ENCODE measurements around the gene NLRP6. TPM values are rescaled to one million over a fixed set of nuclear protein-coding genes. Genes with fewer than 3 reads are reported as not detected.

The NLRP6 gene
- polyA plus RNA-seq (2011; rRNA removed): 0.03 TPM in 1 of 2 replicates, not detected in the other
- polyA plus RNA-seq (2012; cell fraction: cytosol; rRNA removed): 0.01 TPM in 1 of 2 replicates, not detected in the other
- 0.02 TPM in 2 replicates for polyA plus RNA-seq (2012; cell fraction: nucleus; rRNA removed)
- polyA plus RNA-seq (2017; fragmentation: RNase III; extraction: RNeasy Plus Mini Kit Qiagen cat#74134 plus additional on column Dnase treatment): not detected in 3 replicates
- polyA minus RNA-seq (2011; rRNA and poly(A)+ RNA removed): not detected in 2 replicates

DNA sequence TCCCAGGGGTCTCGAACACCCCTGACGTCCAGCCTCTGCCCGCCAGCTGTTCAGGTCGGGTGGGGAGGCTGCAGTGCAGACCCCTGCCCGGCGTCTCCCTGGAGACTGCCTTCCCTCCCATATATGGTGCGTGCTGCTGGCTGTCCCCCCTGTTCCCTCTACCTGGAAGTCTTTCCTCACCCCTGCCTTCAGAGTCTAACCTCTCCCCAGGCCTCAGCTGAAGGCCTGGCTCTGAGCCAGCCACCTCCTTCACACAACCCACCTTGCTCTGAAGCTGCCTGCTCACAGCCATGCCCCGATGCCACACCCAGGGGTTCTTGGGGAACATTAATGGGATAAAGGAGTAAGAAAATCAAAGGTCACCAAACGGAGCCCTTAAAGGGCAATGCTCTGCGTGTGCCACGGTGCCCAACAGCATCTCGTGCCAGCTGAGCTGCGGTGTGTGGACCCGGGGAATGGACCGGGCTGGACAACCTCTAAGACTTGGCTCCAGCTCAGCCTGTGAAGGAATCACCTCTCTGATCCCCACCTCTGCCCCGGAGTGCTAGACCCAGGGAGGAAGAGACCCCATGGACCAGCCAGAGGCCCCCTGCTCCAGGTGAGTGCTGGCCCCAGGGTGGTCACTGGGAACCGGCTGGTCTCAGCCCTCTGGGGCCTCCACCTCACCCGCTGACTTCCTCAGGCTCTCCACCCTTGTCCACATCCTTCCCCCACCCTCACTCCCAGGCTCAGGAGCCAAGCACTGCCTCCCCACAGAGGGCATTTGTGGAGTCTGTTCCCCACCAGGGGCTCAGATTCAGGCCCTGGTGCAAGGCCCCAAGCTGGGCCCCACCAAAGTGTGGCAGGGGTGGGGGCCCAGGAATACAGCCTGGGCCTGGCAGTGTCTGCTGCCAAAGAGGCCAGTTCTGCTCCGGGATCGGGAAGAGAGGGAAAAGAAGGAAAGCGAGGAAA lies at the start of gene NLRP6:
Gene NLRP6 (plus strand): TSS at position 407 of the 951 bp plus-strand sequence. CDS start 163 bp downstream, at position 570.
- no peak for ATAC-seq
- CTCF ChIA-PET: interaction anchor here (1.1 to 3.1 kb wide), 3 partner anchors 19 to 99 kb away, joined by 3 to 12 read pairs (median 3); no protein-coding TSS in a partner anchor

DNA sequence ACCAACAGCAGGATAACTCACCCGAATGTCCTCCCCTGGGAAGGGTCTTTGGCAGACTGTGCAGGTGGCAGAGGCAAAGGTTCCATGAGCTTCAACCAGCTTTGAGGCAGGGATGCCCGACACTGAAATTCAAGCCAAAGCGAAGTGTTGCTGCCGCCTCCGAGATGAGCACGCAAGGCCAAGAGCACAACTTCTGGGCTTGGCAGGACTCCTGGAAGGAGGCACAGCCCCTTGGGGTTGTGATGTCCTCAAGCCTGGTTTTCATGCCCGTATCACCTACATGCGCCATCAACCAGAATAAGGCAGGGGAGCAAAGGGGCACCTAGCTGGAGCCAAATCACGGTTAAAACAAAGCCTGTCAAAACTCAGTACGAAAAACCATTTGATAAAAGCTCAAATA lies 47.8 kb upstream of the NLRP6 start:
- WGBS (ENCODE audit: missing lambda C conversion rate): 96% methylated on average over 10 of the region's 10 CpGs
- Histone ChIP-seq H3K9me3 (no peaks in the 10 kb centered on the region), H3K4me3 (no peak overlapping the region), H3K4me2 (no peak overlapping the region), H3K4me1 (peaks cover 7% of the 10 kb centered on the region; the same call in 2 of the 3 replicates), H3K27ac (no peak overlapping the region)
- no peak for ATAC-seq
- no peak for FAIRE-seq
- ChIA-PET CTCF (interaction anchor here (1.1 to 2.6 kb wide), 3 partner anchors 11 to 117 kb away, joined by 3 to 11 read pairs (median 3); no protein-coding TSS in a partner anchor), POLR2A (interaction anchor here (0.6 to 1.2 kb wide), 2 partner anchors 23 to 181 kb away, joined by 3 to 4 read pairs; partner anchors contain the start of genes BET1L and RIC8A)
- no peak for TF ChIP-seq NR3C1 (IDR thresholded peaks at IDR 0.05)
- no peak for DNase-seq (ENCODE audit: low read depth in 1 of 2, low spot score in 1 of 2)

More for the DNA sequence above, at the start of gene NLRP6:
- Histone ChIP-seq H3K27ac (no peak within 1 kb of the TSS), H3K9me3 (no peaks in the 10 kb centered on the region; the same call in 2 of the 3 replicates), H3K4me2 (no peak within 1 kb of the TSS), H3K4me3 (no peak within 1 kb of the TSS), H3K4me1 (peaks cover 14% of the 10 kb centered on the region; the same call in 1 of the 3 replicates)
- POLR2A ChIA-PET: no interaction called here
- DNase-seq (ENCODE audit: low read depth in 1 of 2, low spot score in 1 of 2) (no peak), FAIRE-seq (no peak)
- no peak for TF ChIP-seq RARB (CRISPR knock-in tag; IDR thresholded peaks at IDR 0.05)
- 75% methylated on average over 21 of the region's 21 CpGs for WGBS (ENCODE audit: missing lambda C conversion rate)

GRCh38 chr11:232783-233565 lies 45.2 kb upstream of the NLRP6 start:
- ChIA-PET CTCF (interaction anchor here (1.0 to 2.4 kb wide), 3 partner anchors 11 to 42 kb away, joined by 3 to 10 read pairs (median 4); no protein-coding TSS in a partner anchor), POLR2A (no interaction called here)
- Histone ChIP-seq H3K9me3 (no peaks in the 10 kb centered on the region), H3K27ac (no peak overlapping the region), H3K4me1 (peaks cover 11% of the 10 kb centered on the region; the same call in 2 of the 3 replicates), H3K4me2 (no peak overlapping the region), H3K4me3 (no peak overlapping the region)
- no peak for DNase-seq (ENCODE audit: low read depth in 1 of 2, low spot score in 1 of 2)
- no peak for FAIRE-seq
- 87% methylated on average over 20 of the region's 20 CpGs for WGBS (ENCODE audit: missing lambda C conversion rate)
- no peak for ATAC-seq
- TF ChIP-seq ZFP36 (IDR thresholded peaks at IDR 0.05; ENCODE audit: borderline replicate concordance, partially characterized antibody) (no peak), EHF (CRISPR knock-in tag; IDR thresholded peaks at IDR 0.05) (no peak), E2F6 (IDR thresholded peaks at IDR 0.05; ENCODE audit: borderline replicate concordance, low read depth) (no peak)

DNA sequence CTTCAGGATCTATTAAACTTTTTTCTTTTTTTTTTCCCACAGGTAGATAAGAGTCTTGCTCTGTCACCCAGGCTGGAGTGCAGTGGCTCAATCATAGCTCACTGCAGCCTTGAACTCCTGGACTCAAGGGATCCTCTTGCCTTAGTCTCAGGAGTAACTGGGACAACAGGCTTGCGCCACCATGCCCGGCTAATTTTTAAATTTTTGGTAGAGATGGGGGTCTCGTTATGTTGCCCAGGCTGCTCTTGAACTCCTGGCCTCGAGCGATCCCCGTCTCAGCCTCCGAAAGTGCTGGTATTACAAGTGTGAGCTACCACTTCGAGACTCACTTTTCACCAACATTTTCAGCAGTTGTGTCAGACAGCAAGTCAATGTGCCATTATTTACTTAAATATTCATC lies 43.0 kb upstream of the NLRP6 start:
- CTCF ChIA-PET: interaction anchor here (0.9 to 2.0 kb wide), 5 partner anchors 12 to 214 kb away, joined by 3 to 7 read pairs (median 3); no protein-coding TSS in a partner anchor
- H3K4me1 ChIP-seq: peaks cover 17% of the 10 kb centered on the region; the same call in 2 of the 3 replicates
- peak overlapping the region; percentile 78 to 95; a peak in 5 of 6 replicates for H3K27ac ChIP-seq
- FAIRE-seq (no peak), DNase-seq (ENCODE audit: low read depth in 1 of 2, low spot score in 1 of 2) (no peak), ATAC-seq (no peak)
- POLR2A ChIA-PET: interaction anchor here (0.9 kb wide), 1 partner anchor 28 kb away, joined by 5 read pairs; the partner anchor contains the start of genes BET1L and RIC8A
- TF ChIP-seq KDM5A (IDR thresholded peaks at IDR 0.05) (no peak), MAZ (IDR thresholded peaks at IDR 0.05; ENCODE audit: borderline replicate concordance, low read depth, low read length) (no peak), RNF2 (IDR thresholded peaks at IDR 0.05; ENCODE audit: borderline replicate concordance, low read depth) (no peak), CBX2 (IDR thresholded peaks at IDR 0.05; ENCODE audit: borderline replicate concordance, low read depth) (no peak), HOXA7 (CRISPR knock-in tag; IDR thresholded peaks at IDR 0.05) (no peak), RCOR1 (IDR thresholded peaks at IDR 0.05; ENCODE audit: low read depth, low read length) (no peak), PBX3 (IDR thresholded peaks at IDR 0.05) (no peak), HOXB13 (CRISPR knock-in tag; IDR thresholded peaks at IDR 0.05; ENCODE audit: low read depth) (no peak)
- TF ChIP-seq, protein P1, sequence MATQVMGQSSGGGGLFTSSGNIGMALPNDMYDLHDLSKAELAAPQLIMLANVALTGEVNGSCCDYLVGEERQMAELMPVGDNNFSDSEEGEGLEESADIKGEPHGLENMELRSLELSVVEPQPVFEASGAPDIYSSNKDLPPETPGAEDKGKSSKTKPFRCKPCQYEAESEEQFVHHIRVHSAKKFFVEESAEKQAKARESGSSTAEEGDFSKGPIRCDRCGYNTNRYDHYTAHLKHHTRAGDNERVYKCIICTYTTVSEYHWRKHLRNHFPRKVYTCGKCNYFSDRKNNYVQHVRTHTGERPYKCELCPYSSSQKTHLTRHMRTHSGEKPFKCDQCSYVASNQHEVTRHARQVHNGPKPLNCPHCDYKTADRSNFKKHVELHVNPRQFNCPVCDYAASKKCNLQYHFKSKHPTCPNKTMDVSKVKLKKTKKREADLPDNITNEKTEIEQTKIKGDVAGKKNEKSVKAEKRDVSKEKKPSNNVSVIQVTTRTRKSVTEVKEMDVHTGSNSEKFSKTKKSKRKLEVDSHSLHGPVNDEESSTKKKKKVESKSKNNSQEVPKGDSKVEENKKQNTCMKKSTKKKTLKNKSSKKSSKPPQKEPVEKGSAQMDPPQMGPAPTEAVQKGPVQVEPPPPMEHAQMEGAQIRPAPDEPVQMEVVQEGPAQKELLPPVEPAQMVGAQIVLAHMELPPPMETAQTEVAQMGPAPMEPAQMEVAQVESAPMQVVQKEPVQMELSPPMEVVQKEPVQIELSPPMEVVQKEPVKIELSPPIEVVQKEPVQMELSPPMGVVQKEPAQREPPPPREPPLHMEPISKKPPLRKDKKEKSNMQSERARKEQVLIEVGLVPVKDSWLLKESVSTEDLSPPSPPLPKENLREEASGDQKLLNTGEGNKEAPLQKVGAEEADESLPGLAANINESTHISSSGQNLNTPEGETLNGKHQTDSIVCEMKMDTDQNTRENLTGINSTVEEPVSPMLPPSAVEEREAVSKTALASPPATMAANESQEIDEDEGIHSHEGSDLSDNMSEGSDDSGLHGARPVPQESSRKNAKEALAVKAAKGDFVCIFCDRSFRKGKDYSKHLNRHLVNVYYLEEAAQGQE (IDR thresholded peaks at IDR 0.05): no peak
- TF ChIP-seq, protein P2, sequence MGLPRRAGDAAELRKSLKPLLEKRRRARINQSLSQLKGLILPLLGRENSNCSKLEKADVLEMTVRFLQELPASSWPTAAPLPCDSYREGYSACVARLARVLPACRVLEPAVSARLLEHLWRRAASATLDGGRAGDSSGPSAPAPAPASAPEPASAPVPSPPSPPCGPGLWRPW (IDR thresholded peaks at IDR 0.05): no peak
- no peaks in the 10 kb centered on the region for H3K9me3 ChIP-seq
- H3K4me2 ChIP-seq: peak overlapping the region; percentile 88
- WGBS (ENCODE audit: missing lambda C conversion rate): 83% methylated on average over 8 of the region's 8 CpGs
- peak overlapping the region; percentile 91 for H3K4me3 ChIP-seq

Data from A549 (cell line).